ENCODE results near the gene NFIB. TPM values are rescaled to one million over a fixed set of nuclear protein-coding genes. Genes with fewer than 3 reads are reported as not detected.

NFIB gene
- total RNA-seq, 1 donor from 2014 or later: 119 TPM

DNA sequence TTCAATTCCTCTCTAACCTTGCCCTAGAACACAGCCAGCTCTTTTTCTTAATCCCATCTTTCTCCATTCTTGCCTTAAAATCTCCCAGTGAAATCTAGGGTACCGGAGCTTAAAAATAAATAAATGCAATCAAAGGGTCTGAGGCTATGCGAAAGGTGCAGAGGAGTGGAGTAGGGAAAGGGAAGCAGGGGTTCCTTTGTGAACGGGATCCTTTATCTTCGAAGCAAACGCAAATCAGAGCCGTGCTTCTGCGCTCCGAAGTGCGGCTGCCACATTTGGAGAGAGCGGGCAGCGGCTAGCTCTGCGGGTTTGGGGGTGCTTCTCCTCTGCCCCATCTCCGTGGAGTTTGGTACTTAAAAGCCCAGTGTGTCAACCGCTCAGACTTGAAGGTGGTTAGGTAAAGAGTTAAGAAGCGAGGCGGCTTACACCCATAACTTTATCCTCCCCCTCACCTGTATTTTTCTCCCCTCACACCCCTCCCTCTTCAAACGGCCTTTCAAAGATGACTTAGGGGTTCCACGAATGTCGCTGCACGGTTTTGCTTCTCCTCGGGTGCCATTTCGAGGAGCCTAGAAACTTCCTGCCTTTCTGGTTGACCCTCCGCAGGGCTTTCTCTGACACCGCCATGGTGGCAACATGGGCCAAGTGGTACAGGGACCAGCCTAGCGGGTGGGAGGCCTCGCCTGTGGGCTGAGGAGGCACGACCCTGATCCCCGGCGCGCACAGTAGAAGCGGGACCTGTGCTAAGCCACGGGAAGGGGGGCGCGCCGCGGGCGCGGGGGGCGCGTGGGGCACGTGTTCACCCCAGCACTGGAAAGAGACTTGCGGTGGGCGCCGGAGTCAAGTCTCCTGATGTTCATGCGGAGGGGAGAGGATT lies 31.7 kb upstream of the NFIB start:
- no peak for DNase-seq (ENCODE audit: extremely low read depth, low read depth, low spot score)

DNA sequence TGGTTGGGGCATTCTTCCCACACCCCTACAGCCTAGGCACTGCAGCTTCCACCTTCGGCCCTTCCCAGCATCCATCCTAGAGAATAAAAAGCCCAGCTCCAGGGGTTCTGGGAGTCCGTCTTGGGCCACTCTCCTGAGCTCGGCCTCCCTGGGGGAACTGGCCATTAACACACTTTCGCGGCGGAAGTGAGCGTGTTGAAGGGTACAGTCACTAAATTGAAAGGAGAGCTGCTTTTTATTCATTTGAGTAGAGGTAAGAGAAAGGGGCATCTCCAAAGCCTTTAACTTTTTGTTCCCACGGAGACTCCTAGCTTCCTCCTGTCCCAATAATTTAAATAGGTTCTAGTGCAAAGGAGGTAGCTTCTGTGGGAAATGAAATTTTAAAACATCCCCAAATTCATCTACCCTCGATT lies 31.0 kb upstream of the NFIB start:
- DNase-seq (ENCODE audit: extremely low read depth, low read depth, low spot score): no peak

DNA sequence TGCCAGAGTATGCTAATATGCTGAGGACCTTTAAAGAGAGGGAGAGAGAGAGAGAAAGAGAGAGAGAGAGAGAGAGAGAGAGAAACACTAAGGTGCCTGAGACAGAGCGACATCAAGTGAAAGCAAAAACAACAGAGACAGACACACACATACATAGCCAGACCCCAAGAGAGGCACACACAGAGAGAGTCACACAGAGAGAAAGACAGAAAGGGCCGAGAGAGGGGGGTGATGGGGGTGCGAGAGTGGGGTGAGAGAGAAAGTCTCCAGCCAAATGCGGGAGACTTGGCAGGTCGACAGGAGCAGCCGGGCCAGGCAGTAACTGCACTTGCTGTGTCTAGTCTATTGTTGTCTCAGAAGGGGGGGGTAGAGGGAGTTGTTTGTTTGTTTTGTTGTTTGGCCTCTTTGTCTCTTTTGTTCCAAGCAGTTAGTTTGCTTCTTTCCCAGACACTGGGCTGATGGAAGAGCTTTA lies 30.1 kb upstream of the NFIB start:
- no peak for DNase-seq (ENCODE audit: extremely low read depth, low read depth, low spot score)

DNA sequence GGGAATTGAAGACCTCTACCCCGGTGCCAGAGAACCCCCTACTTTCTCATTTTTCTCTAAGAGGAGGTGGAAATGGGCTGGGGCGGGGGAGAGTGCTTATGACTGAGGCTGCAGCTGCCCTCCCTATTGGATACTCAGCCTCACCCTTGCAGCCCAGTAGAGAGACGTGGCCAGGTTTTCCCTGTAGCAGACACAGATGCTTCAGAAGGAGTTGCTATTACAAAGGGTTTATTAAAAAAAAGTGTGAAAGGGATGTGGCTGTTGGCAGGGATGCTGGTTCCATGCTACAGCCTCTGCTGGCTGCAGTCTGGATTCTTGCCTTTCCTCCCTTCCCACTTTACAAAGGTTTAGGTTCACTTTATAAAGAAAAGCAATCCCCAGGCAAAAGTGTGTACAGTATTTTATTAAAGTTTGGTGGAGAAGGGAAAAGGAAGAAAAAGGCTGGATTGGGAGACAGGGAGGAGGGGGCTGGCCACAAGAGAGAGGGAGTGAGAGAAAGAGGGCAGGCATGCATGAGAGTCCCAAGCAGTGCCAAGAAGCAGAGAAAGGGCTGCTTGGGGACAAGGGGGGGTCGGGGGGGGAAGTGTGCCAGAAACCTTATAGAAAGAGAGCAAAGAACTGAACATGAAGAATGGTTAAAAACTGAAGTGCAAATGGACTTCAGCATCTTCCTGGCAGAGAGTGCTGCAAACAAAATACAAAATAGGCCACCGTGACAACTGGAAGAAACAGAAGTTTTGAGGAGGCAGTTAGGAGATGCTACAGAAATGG lies 29.5 kb upstream of the NFIB start:
- DNase-seq (ENCODE audit: extremely low read depth, low read depth, low spot score): no peak

DNA sequence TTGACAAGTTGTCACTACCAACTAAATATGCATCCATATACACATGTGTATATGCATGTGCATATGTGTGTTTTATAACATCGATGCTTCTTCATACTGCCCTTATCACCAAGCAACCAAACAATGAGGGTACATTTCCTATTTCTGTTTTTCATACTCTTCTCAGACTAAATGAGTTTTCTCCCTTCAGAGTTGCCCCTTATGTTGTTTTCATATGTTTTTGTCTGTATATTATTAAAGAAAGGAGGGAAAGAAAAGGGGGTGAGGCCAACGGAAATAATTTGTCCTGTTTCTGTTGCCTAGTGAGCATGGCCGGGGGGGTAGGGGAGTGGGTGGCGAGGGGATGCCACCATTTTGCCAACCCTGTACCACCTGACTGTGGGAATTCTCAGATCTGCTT lies 28.8 kb upstream of the NFIB start:
- no peak for DNase-seq (ENCODE audit: extremely low read depth, low read depth, low spot score)

DNA sequence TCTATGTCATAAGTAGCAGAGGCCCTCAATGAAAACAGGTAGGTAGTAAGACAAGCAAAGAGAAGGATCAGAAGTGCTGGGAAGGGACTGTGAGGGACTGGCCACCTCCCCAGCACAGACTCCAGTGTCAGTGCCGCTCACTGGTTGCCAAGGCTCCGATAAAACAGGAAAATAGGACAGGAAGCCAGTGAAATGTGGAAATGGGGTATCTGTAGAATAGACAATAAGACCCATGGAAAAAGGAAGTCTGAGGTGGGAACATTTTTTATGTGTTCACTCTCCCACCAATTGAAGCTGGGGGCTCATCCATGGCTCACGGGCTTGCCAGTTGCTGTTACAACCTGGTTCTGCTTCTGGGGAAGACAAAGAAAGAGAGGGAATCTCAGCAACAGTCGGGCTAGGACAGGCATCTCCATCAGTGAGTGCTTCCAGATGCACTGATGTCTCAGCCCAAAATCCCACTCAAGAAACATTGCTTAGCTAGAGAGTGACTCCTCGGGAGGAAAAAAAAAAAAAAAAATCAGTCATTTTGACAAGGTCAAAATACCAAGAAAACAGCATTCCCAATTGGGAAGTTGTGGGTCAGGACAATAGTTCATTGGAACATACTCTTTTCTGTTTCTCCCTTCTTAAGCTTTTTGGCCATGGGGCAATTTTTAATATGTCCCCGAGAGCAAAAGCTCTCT lies 27.6 kb upstream of the NFIB start:
- no peak for DNase-seq (ENCODE audit: extremely low read depth, low read depth, low spot score)

DNA sequence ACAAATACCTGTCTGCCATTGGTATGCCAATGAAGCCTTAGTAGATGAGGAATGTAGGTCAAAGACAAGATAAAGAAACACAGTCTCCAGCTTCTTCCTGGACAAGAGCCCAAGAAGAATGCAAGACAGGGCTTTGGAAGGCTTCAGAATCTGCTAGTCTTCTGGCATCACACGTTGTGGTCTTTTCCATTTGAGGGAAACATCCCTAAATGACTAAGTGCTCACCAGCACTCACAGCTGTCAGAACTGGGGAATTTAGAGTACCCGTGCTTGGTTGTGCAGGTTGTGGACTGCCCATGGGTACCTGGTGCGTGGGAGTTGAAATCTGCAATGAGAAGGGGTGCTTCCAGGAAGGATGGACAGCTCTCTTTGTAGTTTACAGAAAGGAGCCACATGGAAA lies 27.1 kb upstream of the NFIB start:
- no peak for DNase-seq (ENCODE audit: extremely low read depth, low read depth, low spot score)

DNA sequence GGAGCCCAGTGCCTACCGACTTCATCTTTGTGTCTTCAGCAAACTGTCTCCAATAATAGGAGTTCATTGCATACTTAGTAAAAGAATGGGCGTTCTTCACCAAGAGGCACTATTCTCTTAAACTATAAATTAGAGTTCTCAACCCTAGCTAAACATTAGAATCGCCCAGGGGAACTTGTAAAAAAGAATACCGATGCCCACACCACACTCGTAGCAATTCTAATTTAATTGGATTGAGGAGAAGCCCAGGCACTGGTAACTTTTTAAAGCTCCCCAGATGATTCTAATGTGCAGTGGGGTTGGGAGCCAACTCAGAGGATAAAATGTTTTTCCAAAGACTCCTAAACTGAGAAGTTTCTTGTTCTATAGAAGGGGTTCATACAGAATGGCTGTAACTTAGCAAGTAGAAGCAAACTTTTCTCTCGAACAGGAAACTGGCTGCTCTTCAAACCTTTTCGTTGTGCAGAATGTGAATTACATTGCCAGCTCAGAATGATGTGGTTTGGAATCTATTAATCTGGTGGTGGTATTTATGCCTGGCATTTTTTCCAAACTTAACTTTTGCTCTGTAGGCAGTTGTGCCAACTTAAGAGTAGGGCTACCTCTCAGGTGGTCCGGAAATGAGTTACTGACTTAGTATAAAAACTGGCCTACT lies 26.4 kb upstream of the NFIB start:
- DNase-seq (ENCODE audit: extremely low read depth, low read depth, low spot score): no peak

DNA sequence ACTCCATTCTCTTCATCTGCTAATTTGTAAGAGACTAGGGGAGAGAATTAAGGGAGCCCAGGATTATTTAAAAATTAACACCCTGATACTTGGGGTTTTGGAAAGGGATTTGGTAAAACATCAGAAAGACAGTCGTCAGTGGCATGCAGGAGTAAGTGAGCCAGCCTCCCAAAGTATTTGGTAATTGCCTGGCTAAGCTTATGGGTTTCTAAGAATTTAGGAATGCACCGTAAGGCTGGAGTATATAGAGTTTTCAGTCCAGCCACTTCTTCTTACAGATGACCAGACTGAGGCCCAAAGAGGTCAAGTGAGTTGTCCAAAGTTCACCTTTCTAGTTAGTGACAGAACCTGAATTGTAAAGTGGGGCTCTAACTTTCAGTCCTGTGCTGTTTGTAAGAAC lies 25.8 kb upstream of the NFIB start:
- no peak for DNase-seq (ENCODE audit: extremely low read depth, low read depth, low spot score)

DNA sequence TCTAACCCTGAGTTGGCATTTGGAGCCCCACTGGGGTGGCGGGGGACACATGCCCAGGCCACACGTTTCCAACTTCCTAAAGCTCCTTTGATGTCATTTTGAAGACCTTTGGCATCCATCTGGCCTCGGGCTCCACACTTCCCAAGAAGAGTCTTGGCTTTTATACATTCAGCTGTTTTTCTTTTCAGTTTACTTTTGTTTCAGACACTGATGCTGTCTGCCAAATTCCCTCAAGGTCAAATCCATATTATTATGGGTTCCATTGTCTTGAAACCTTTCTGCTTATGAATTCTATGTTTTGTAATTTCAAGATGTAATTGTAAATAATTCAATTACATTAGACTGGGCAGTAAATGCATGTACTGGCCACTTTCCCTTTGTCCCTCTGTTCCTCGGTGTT lies 23.7 kb upstream of the NFIB start:
- DNase-seq (ENCODE audit: extremely low read depth, low read depth, low spot score): no peak

DNA sequence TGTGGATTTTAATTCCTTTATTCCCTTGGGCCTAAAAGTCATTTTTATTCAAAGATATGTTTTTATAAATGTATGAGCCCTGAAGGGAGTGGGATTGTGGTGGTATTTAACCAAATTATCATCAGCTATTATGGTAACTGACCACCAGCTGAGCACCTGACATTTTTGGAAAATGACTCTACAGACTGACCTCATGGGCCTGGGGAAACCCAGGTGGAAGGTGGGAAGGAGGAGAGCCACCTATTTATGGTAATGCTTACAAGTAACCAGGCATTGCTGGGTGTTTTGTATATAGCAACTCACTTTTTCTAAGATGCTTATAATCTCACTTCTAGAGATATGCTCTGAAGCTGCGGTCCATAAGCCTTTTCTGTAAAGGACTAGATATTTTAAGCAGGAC lies 22.3 kb upstream of the NFIB start:
- DNase-seq (ENCODE audit: extremely low read depth, low read depth, low spot score): no peak

DNA sequence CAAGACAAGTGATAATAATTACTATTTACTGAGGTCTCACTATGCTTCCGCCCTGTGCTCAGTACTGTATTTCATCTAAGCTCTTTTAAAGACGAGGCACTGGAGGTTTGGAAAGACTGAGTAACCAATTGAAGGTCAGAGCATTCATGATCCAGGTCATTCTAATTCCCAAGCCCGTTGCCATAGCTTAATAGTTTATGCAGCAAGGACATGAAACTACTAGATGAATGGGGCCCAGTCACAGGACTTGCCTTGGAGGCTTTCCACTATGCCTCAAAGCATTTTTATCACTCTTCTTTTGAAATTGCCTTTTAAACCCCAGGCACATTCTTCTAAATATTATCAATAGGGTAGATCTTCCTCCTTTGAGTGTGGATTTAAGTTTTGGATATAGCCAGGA lies 17.2 kb upstream of the NFIB start:
- DNase-seq (ENCODE audit: extremely low read depth, low read depth, low spot score): no peak

DNA sequence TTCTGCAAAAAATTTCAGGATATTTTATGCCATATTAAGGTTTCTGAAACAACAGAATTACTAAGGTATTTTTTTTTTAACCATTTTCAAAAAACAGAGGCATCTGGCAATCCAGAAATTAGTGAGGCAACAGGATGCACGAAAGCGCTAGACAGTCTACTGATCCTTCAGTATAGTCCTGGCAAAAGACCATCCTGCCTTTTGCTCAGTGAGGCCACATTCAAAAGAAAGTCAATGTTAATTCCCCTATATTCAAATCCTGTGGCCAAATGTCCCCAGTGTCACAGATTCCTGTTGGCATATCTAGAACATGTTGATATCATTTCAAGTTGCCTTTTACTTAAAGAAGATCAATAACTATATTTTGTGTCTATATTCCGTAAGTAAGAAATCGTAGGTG lies 13.1 kb upstream of the NFIB start:
- no peak for DNase-seq (ENCODE audit: extremely low read depth, low read depth, low spot score)

DNA sequence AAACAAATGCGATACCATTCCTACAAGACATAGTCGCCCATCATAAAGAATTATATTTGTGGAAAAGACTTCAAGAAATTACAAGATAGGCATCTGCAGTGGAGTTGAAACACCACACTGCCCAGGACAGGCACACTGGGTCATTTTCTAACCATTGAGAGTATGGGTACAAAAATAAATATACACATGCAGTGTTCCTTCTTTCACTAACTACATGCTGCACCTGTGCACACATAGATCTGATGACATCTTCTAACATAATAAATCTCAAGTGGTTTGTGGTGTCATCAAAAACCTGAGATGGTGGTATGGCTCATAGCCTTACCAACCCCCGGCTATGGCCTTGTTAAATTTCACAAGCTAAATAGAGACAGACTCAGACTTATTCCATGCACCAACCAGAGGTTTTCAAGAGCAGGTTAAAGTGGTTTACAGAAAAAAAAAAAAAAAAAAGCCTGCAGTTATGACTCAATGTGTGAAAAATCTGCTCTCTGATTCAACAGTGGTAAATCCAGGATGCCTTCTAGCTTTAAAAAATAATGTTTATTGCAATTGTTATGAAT lies 12.4 kb upstream of the NFIB start:
- no peak for DNase-seq (ENCODE audit: extremely low read depth, low read depth, low spot score)

DNA sequence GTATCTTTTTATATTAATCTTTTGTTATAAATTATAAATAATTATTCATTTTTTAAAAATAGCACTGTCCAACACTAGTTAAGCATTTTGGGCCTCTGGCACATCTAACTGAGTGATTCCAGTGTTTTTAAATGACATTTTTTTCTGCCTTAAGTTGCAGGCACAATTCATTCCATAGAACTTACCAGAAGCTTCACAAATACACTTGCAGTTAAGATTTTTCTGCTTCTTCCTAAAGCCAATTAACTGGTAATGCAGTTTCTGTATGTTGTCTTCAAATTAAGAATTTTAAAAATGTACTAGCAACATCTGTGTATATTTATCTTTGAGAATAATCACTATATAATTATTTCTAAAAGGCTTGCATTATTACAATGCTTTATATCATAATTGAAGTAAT lies 11.2 kb upstream of the NFIB start:
- no peak for DNase-seq (ENCODE audit: extremely low read depth, low read depth, low spot score)

DNA sequence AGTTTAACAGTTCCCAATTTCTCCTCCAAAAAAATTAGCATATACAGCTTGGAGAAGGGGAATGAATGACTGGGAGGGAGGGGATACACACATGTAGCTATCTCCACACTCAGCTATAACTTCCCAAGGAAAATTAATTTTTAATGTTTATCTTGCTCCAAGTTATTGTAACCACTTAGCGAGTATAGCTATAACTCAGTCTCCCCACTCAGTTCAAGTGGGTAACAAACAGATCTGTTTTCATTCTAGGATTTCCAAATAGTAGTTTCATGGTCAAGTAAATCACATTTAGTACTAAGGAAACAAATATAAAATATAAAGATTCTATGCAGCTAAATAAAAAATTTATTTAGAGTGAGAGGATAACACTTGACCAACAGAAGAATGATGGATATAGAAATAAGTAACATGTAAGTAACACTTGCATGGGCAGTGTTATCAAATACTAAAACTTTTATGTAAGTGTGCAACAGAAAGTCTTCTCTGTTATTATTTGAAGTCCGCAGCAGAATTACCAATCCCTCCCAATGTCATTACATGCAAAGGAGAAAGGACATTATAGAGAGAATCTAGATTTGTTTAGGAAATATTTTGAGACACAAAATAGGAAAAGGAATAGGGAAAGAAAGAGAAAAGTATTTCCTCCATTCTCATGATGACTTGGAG lies 10.2 kb upstream of the NFIB start:
- no peak for DNase-seq (ENCODE audit: extremely low read depth, low read depth, low spot score)

DNA sequence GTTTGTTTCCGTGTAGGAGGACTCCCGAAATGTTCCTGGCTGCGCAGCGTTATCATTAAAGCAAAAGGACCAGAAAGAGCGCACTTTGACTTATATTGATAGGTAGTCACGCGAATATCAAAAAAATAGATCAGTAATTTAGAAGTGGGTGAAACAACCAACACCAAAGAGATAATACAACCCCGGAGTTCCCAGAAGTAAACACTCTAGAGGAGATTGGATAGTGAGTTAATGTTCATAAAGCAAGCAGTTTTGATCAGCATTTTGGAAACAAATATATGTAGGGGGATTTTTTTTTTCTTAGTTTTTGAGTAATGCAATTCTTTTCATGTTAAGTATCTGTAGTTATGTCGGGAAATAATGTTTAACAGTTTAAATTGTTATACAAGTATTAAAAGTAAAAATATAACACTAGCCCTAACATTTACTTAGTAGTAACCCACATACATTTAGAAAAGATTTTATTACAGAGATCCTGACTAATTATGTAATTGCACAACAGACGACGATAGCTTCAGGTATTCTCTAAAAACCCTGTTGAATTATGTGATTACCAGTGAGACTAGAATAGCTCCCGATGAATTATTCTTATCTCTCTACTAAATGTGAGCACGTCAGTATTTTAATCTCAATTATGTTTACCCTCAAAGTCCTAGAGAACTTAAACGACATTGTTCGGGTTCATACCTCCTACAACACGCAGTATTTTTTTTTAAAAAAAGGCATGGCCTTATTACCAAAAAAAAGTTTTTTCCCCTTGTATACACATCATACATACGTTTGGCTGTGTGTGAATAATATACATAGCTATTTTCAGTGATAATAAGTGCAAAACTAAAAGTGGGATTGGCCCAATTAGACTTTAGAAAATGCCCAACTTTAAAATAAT lies 9.4 kb upstream of the NFIB start:
- no peak for DNase-seq (ENCODE audit: extremely low read depth, low read depth, low spot score)

DNA sequence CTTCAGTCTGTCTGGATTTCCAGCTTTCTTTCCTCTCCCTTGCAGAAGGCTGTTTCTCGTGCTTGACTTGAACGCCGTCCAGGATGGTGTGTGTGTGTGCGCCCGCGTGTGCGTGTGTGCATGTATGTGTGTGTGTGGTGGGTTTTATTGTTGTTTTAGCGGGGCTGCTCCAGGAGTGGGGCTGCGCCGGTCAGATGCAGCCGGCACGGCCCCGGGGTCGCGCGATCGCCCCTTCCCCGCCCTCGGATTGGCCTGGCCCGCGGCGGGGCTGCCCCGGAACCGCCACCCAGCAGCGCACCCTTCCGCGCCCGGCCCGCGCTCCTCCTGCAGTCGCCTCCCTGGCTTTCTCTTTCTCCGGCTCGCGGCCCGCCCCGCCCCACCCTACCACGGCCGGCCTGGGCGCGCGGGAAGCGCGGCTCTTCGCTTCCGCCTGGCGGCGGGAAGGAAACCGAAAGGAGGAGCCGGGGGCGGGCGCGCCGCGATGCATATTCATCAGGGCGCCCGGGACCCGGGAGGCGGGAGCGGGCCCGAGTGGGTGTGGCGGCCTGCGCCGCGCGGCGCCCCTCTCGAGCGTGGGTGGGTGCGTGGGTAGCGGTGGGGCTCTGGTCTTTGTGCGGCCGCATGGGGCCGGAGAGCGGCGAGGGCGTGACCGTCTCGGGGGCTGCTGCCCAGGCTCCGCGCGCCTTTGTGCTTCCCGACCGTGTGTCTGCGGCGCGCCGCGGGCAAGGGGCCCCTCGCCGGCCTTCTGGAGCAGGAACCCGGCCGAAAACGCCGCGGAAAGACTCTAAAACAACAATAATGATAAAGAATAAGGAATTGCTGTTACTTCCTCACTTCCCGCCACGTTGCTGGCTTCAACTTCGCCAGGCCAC lies 8.5 kb upstream of the NFIB start:
- no peak for DNase-seq (ENCODE audit: extremely low read depth, low read depth, low spot score)

All from glomerular endothelial cell (primary cell).